Stimulated activated CD4-positive, alpha-beta T cell treated with anti-CD3 and anti-CD28 coated beads, Interleukin-12 subunit alpha, Interleukin-12 subunit beta, amount 100 ng/mL, for 24 hours (primary cell): ENCODE data around the gene PDE12.

Experiments
- DNase-seq, 2 experiments: peaks; one replicate each; pipeline ENCODE4 v3.0.0-alpha.2; 2020; ENCODE audit warnings: low read depth in 2 of 2

The PDE12 gene, protein sequence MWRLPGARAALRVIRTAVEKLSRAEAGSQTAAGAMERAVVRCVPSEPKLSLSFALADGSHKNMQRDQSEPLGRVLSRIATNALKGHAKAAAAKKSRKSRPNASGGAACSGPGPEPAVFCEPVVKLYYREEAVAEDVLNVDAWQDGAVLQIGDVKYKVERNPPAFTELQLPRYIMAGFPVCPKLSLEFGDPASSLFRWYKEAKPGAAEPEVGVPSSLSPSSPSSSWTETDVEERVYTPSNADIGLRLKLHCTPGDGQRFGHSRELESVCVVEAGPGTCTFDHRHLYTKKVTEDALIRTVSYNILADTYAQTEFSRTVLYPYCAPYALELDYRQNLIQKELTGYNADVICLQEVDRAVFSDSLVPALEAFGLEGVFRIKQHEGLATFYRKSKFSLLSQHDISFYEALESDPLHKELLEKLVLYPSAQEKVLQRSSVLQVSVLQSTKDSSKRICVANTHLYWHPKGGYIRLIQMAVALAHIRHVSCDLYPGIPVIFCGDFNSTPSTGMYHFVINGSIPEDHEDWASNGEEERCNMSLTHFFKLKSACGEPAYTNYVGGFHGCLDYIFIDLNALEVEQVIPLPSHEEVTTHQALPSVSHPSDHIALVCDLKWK

DNA sequence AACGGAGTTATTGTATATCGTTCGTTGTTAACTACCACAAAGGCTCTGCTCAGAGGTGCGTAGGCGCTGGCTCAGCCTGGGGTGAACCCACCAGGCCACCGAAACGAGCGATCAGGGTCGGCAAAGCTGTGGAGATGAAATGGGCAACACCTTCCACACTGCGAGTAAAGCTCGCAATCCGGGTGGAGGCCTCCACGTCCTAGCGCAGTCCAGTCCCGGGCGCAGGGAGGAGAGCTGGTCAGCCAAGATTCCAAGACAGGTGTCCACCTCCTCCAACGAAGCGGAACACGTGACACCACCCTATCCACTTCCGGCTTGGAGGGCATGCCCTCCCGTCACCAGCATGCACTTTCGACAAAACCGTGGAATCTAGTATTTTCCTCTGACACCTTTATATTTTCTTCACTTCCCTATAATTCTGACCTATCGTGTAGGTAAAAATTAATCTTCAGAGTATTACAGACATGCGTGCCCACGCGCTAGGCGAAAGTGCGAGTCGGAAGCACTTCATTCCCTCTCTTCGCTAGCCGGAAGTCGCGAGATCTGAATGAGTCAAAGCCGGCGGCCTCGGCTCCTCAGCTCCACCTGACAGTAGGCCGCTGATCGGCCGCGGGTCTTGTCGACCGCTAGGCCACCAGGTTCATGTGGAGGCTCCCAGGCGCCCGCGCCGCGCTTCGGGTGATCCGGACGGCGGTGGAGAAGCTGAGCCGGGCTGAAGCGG lies at the start of gene PDE12:
Gene PDE12 (plus strand): TSS at position 537 of the 721 bp plus-strand sequence. CDS start 106 bp downstream, at position 643.
- peak; percentile 68 to 74 for DNase-seq

DNA sequence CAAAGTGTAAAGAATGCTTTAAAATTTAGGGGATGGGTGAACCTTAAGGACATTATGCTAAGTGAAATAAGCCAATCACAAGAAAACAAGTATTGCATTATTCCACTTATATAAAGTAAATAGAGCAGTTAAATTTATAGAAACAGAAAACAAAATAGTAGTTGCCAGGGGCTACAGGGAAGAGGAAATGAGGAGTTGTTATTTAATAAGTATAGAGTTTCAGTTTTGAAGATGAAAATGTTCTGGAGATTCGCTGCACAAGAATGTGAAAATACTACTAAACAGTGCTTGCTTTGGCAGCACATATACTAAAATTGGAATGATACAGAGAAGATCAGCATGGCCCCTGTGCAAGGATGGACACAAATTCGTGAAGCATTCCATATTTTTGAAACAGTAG lies 43.9 kb upstream of the PDE12 start:
- no peak for DNase-seq

DNA sequence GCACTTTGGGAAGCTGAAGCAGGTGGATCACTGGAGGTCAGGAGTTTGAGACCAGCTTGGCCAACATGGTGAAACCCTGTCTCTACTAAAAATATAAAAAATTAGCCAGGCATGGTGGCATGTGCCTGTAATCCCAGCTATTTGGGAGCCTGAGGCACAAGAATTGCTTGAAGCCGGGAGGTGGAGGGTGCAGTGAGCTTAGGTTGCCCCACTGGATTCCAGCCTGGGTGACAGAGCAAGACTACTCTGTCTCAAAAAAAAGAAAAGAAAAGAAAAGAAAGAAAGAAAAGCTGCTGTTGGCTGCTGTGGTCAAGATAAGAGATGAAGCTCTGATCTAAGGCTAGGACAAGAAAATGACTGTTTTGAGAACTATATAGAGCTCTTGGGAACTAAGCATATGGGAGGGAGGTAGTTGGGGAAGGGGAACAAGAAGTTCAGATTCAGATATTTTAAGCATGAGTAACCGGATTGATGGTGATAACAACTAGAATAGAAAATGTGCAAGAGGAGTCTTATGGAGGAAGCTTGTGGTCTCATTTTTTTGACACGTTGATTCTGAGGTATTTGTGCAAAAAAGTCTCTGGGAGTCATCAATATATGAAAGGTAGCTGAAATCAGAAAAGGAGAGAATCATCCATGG lies 37.7 kb upstream of the PDE12 start:
- no peak for DNase-seq

DNA sequence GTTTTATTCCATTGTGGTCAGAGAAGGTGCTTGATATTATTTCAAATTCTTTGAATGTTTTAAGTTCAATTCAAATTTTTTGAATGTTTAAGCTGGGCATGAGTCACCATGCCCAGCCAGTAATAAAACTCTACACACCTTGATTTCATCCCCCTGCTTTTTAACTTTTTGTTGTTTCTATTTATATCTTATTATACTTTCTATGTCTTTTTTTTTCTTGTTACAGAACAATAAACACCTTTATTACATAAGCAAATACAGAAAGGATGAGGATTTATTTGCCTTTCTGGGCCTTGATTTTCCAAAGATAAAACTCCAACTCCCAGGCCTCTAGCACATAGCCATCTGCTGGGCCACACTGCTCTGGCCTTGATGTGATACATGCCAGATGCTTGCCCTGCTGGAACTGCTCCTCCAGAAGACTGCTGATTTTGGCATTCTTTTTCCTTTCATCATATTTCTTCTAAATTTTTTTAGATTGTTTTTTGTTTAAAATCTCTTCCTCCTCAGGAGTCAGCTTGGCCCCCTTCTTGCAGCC lies 25.9 kb upstream of the PDE12 start:
- DNase-seq: no peak

DNA sequence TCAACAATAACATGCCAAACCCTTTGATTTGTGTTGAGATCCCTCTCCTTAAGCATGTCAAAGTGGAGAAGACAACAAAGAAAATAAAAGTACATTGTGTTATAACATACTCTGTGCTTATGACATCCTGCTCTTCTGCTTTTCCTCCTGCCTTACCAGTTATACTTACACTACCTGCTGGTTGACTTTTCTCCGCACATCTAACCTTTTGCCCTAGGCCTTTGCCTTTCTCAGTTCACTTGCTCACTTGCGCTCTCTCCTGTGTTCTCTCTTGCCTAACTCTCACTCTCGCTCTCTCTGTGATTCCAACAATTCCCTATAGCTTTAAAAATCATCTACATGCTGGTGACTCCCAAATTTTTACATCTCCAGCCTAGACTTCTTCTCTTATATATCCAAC lies 17.6 kb upstream of the PDE12 start:
- no peak for DNase-seq

DNA sequence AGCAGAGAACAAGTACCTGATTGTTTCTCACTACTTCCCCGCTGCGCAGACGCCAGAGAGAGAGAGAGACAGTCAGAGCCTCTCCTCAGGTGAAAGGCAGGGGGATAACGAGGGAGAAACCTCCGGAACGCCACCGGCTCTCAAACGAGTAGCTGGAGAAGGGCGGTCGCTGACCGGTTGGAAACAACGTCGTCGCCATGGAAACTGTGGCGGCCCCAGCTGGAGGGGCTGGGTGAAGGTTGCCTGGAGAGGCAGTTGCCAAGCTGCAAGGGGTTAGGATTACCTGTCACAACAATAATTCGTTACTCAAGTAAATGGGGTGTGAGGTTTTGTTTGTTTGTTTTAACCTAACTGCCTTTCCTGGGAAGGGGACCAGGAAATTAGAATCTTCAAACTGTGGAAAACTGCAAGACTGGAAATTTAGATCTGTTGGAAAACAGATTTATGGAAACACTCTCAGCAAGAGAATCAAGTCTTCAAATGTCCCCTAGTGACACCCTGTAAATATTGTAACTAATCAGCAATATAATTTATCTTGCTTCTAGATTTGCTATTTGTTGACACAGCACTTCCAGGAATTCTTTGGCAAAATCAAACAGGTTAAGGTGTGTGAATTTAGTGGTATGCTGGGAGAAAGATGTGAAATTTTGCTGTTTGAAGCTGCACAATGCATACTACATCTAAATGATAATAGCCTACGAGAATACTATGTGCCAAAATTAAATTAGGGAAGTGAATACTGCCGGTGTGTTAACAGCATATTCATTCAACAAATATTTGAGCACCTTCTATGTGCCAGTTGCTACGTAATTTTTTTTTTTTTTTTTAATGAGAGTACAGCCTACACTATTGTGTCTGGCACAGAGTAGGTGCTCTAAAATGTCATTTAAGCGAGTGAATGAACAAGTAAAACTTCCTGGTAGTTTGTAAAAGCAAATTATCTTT lies 11.6 kb upstream of the PDE12 start, which contains the start of gene DNAH12:
Gene DNAH12 (minus strand): TSS at position 164 of the 945 bp plus-strand sequence. CDS start 1,474 bp downstream, outside the sequence.
- DNase-seq: no peak

DNA sequence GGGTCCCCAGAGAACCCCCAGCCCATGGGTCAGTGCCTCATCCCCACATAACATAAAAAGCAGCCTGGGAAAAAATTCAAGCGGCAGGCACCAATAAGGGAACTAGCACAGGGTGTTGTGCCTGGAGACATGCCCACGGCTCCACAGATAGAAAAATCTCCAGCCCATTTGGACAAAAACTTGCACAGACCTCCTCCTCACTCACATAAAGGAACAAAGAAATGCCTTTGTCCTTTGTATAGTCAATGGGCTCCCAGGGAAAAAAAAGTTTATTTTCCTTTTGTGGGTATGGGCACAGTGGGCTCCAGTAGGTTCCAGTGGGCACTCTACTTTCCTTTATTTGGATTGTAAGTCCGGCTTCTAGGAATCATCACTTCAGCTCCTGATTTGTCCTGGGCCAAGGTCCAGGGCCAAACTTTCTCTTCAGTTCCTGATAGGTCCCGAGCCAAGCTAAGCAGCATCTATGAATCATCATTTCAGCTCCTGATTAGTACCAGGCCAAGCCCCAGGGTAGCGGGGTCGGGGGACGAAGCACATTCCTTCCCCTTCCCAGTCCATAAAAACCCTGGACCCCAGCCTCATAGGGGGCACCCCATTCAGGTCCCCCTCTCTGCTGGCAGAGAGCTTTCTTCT lies 10.3 kb upstream of the PDE12 start:
- DNase-seq: no peak

DNA sequence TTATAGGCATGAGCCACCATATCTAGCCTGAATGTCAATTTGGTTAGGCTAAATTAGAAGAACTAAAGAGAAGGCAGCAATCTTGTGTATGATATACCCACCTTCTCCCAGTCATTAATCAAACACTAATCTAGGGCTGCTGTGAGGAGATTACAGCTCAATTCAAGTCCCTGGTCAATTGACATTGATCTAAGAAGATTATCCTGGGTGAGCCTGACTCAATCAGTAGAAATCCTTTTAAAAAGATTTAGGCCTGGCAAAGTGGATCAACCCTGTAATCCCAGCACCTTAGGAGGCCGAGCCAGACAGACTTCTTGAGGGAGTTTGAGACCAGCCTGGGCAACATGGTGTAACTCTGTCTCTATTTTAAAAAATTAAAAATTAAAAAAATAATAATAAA lies 9.5 kb upstream of the PDE12 start:
- no peak for DNase-seq

DNA sequence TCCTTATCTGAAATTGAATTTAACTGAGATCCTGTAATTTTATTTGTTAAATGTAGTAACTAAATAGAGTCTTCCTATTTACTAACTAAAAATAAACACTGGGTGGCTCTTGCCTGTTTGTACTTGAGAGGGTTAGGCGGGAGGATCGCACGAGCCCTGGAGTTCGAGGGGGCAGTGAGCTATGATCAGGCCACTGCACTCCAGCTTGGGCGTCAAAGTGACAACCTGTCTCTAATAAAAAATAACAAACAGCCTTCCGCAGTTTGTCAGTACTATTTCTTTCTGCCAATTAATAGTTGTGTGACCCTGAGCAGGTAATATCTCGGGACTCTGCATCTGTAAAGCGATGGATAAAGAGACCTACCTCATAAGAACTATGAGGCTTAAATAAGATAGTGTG lies 768 bp upstream of the PDE12 start:
- DNase-seq: no peak

DNA sequence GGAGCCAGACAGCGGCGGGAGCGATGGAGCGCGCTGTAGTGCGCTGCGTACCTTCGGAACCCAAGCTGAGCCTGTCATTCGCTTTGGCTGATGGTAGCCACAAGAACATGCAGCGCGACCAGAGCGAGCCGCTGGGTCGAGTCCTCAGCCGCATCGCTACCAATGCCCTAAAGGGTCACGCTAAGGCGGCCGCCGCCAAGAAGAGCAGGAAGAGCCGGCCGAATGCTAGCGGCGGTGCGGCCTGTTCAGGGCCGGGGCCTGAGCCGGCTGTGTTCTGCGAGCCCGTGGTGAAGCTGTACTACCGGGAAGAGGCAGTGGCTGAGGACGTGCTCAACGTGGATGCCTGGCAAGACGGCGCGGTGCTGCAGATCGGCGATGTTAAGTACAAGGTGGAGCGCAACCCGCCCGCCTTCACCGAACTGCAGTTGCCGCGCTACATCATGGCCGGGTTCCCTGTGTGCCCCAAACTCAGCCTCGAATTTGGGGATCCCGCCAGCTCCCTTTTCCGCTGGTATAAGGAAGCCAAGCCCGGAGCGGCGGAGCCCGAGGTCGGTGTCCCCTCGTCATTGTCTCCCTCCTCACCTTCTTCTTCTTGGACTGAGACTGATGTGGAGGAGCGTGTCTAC lies 498 bp downstream of the PDE12 start:
- DNase-seq: peak in 1 of 2 experiments; percentile 19

DNA sequence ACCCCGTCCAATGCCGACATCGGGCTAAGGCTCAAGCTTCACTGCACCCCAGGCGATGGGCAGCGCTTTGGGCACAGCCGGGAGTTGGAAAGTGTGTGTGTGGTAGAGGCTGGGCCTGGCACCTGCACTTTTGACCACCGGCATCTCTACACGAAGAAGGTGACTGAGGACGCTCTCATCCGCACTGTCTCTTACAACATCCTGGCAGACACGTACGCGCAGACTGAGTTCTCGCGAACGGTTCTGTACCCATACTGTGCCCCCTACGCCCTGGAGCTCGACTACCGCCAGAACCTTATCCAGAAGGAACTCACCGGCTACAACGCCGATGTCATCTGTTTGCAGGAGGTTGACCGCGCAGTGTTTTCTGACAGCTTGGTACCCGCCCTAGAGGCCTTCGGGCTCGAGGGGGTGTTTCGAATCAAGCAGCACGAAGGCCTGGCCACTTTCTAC lies 1.0 kb downstream of the PDE12 start:
- peak in 1 of 2 experiments; percentile 22 for DNase-seq

DNA sequence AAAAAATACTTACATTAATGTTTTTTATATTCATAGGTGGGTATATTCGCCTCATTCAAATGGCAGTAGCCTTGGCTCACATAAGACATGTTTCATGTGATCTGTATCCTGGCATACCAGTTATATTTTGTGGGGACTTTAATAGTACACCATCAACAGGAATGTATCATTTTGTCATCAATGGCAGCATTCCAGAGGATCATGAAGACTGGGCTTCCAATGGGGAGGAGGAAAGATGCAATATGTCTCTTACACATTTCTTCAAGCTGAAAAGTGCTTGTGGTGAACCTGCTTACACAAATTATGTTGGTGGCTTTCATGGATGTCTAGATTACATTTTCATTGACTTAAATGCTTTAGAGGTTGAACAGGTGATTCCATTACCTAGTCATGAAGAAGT lies 3.5 kb downstream of the PDE12 start:
- DNase-seq: no peak

DNA sequence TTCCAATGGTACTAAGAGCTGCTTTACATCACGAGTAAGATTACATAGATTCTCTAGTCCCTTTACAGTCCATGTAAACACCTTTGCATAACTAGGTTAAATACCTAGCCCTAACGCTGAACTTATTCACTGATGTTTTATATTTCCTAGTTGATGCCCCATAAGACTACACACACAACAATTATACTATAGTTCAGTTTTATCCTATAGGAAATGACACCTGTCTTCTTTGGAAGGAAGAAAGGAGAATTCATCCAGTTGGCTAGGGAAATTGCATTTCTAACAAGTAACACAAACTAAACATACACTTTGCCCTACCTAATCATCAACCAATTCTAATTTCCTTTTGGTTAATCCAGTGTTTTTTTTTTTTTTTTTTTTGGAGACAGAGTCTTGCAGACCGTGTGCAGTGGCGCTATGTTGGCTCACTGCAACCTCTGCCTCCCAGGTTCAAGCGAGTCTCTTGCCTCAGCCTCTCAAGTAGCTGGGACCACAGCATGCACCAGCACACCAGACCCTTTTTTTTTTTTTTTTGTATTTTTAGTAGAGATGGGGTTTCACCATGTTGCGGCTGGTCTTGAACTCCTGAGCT lies 13.9 kb downstream of the PDE12 start:
- no peak for DNase-seq

DNA sequence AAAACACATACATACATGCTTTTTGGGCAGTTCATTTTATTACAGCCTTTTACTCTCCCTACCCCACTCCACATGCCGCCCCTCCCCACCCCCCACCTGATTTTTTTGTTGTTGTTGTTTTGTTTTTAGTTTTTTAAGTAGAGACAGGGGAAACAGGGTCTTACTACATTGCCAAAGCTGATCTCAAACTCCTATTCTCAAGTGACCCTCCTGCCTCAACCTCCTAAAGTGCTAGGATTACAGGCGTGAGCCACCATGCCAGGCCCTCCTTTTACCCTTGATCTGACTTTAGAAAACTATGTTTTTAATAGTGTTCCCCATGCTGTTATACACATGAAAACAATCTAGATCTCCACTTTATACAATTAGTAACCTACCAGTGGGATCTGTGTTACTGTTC lies 14.8 kb downstream of the PDE12 start:
- DNase-seq: no peak

DNA sequence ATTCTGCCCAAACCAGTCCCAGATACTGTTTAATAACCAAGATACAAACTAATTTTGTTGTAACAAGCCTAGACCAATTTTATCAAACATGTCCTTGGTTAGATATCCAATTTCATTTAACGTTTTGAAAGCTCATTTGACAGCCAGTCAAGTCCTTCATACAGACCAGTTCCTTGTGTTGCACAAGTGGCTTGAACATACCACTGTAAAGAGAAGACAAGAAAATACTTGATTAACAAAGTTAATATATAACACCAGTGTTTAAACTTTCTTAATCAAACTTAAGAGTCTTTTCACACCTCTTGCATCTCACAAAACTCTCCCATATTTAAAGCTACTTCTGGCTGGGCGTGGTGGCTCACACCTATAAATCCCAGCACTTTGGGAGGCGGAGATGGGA lies 16.0 kb downstream of the PDE12 start:
- DNase-seq: no peak

DNA sequence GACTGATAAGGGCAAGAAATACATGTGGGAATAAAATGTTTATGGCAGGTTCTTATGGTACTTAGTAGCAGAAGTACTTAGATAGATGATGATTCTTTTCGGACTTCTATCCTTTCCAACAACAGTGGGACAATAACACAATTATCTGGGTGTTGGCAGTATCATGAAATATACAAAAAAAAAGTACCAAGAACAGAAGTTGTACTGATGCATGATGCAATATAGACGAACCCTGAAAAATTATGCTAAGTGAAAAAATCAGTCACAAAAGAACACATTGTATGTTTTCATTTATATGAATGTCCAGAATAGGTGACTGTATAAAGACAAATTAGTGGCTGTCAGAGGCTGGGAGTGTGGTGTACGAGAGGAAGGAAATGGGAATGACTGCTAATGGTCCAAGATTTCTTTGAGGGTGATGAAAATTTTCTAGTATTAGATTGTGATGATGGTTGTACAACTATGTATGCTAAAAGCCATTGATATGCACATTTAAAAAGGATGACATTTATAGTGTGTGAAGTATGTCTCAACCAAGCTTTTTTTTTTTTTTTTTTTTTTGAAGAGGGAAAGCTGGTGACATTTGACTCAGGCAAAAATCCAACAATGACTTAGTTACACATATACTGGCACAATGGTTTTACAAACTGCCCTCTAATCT lies 20.0 kb downstream of the PDE12 start:
- DNase-seq: no peak

DNA sequence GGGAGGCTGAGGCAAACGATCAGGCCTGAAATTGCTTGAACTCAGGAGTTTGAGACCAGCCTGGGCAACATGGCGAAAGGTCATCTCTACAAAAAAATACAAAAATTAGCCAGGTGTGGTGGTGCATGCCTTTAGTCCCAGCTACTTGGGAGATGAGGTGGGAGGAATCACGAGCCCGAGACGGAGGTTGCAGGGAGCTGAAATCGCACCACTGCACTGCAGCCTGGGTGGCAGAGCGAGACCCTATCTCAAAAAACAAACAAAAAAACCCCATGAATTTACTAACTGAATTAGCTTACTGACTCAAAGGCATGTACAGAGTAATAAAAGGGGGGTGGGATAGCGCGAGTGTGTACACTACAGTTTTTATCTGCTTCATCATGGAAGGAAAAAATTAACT lies 21.7 kb downstream of the PDE12 start:
- no peak for DNase-seq

DNA sequence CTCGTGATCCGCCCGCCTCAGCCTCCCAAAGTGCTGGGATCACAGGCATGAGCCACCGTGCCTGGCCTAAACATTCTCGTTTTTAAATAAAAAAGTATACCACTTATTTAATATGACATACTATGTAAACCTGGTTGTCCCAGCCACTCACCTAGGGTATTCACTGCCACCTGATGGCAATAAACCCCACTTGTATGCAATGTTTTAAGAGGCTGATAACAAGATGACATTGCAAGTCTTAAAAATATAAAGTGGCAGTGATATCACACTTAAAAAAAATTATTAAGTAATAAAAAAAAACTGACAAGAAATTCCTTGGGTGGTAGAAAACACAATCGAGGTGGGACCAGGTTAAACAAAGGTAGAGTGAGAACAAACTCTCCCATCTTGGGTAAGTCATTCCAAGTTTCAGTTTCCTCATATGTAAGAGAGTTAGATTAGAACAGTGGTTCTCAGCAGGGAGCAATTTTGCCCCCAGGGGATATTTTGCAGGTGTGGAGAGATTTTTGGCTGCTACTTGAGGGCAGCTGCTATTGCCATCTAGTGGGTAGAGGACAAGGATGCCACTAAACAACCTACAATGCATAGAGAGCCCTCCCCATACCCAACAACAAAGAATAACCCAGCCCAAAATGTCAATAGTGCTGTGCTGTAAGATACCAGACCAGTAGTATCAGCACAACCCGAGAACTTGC lies 26.5 kb downstream of the PDE12 start:
- no peak for DNase-seq
